NCI-H1694 treated with DMSO at 0.1 percent for 48 hours (cell line): ENCODE results near the gene SLC29A1.
A peak's percentile ranks its signal among the peaks of the same experiment; 100 is the strongest.
"Not testable (repeated sequence)": the region's sequence is repeated elsewhere in the genome, so short reads cannot be mapped to it uniquely, and the experiment has no call there.

ENCODE experiments used
- DNase-seq: peaks from one replicate; lab custom pipeline; 2025; lab: John Stamatoyannopoulos, UW

Gene SLC29A1

DNA sequence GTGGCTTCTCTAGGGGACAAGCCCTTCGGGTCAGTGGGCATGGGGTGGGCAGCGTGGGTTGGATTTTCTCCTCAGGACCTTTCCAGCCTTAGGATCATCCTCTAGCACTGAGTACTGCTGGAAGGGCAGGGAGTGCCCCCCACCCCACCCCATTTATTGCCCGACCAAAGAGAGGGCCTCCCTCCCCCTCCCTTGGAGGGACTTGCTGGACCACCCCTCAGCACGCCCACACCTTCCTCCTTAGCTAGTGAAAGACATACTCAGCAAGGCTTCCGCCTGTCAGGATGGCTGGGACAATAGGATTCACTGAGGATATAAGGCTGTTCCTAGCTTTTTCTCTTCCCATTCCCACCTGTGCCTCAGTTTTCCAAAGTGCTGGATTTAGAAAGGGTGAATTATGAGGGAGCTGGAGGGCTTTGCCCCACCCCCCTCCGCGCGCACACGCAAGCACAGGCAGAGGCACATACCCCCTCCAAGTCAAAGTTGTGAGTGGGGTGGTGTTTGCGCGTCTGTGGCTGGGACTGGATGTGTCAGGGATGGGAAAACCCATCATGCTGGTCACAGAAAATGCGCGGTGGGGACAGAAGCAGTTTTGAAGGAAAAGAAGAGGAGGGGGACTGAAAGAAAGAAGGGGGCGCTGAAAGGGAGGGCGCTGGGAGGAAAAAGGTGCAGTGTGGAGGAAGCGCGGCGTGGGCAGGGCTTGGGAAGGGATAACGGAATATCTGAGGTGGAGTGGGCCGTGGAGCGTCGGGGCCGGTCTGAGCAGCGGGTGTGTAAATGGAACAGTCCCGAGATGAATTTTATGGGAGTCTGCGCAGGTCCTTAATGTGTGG is 693 bp upstream of the SLC29A1 start:
- DNase-seq: no peak

DNA sequence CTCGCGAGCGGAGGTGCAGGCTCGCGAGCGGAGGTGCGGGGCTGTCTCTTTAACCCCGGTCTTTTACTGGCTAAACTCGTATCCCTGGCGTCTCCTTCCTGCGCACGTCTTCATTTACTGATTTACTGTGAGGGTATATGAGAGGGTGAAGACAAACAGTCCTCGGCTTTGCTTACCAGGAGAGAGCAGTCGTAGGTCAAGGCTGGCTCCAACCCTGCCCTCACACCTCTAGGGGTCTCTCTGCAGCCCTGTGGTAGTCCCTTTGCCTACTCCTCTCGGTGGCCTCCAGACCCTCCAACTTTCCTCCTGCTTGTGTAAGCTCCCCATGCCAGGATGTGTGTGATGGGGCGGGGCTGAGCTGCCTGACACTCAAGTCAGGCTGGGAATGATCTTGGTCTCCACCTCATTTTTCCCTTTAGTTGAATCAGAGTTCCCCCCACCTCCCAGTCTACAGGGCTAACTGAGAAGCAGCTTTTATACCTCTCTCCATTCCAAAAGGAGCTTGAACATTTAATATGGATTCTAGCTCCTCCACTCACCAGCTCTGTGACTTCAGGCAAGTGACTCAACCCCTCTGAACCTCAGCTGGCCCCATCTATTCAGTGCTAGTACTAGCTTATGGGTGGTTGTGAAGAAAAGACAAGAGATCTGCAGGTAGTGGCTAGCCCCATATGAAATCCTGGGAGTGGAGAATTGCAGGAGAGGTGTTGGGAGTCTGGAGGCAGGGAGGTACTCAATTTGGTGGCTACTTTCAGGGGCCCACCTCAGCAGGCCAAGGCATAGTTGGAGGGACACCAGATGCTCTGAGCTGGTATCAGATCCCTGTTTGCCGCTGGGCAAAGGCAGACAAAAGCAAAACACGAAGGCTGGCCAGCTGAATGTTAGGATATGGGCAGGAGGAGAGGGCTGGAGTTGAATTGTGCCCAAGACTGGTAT is 902 bp downstream of the SLC29A1 start:
- DNase-seq: no peak

DNA sequence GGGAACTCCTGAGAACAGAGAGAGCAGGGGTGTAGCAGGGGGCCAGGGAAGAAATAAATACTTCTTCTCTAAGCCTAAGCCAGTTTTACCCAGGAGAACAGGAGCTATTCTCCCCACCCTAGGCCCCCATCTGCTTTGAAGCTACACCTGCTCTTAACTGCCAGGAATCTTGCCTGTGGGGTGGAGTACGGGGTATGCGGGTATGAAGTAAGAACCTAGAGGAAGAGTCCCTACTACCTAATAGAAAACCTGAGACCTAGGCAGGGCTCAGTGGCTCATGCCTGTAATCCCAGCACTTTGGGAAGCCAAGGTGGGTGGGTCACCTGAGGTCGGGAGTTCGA is 1.5 kb downstream of the SLC29A1 start:
- DNase-seq: no peak

DNA sequence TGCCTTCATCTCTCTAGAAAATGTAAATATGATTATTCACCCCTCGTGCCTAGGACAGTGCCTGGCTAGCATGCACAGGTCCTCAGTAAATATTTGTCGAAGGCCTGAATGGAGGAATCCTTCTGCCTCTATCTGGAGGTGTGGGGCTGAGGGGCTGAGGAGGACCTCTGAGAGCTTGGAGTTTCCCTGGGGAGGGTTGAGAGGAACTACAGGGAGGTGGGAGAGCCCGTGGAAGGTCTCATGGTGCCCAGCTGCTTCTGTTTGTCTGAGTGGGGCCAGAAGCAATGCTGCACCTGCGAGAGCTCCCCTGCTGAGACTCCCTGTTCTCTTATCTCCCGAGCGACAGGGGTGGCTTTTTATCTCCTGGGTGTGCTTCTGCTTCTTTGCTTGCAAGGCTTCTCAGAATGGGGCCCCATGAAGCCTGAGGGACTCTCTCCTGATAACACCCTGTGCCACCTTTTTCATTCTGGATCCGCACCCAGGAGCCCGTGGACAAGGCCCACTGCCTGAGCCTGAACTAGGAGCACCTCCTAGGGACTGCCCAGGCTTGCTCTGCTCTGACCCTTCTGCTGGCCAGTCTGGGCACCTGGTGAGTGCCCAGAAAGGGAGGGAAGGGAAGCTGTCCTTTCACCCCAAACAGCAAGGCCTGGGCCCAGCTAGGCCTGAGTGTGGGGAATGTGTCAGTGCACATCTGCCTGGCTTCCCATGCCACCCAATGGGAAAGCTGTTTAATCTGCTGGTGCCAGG is 2.4 kb downstream of the SLC29A1 start:
- DNase-seq: no peak

DNA sequence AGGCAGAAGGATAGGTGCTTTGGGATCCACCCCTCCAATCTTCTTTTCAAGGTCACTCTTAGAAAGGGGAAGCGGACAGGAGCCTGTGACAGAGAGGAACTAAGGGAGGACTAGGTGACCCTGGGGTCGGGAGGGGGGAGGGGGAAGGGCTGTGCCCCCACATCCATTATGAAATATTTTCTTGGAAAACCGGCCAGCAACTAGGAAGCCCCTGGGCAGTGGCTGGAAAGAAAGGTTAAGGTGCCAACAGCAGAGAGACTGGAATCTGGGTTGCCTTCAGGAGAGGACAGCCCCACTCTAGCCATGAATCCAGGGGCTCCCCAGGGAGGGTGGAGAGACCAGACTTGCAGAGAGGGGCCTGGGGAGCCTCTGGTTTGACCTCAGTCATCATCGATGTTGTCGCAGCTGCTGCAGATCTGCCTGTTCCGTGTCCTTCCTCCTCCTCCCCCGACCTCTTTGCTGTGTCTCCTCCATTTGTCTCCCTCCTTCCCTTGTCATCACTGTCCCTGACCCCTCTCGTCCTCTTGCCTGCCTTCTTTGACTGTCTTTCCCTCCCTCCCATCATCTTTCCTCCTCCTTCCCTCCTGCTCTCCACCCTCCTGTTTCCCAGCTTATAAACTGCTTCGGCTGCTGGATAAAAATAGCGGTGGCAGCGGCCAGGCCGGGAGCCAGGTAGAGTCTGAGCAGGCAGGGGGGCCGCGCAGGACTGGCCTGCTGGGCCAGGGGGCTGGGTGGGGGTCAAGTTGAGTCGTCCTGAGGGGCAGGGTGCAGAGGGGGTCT is 3.2 kb downstream of the SLC29A1 start:
- DNase-seq: no peak

DNA sequence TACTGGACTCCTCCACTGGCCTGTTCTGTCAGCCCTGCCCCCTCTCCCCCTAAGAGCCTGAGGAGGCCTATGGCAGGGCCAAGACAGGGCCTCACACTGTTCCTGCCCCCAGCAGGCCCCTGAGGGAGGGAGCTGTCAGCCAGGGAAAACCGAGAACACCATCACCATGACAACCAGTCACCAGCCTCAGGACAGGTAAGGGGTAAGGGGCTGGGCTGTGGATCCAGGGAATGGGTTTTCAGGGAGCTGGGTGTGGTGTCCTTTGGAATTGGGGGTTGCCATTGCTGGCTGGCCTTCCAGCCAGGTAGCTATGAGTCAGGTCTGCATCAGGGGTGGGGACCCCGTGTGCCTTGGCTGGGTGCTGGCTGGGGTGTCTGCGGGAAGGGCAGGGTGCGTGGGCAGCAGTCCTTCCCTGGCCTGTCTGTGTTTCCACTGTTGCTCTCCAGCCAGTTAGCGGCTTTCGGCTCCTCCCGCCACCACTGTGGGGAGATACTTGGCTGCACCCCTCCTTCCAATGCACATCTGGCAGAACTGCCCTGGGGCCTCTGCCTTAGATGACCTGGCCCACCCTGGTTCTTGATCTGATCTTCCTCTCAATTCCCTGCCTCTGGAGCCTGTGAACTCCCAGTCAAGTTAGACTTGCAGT is 3.9 kb downstream of the SLC29A1 start:
- DNase-seq: no peak

DNA sequence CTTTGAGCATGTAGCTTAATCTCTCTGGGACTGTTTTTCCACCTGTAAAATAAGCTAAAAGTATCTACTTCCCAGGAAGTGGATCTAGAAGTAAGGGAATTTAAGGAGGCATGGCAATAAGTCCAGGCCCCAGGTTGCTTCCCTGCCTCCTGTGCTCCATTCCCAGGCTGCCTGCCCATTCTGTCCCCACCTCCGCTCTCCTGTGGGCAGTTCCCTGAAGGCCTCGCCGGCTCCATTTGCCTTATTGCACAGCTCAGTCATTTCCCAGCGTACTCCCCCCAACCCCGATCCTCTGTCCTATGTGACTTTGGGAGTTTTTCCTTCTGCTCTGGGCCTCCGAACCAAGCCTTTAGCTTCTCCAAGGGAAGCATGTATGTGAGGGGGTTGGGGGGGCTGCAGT is 4.6 kb downstream of the SLC29A1 start:
- no peak for DNase-seq

DNA sequence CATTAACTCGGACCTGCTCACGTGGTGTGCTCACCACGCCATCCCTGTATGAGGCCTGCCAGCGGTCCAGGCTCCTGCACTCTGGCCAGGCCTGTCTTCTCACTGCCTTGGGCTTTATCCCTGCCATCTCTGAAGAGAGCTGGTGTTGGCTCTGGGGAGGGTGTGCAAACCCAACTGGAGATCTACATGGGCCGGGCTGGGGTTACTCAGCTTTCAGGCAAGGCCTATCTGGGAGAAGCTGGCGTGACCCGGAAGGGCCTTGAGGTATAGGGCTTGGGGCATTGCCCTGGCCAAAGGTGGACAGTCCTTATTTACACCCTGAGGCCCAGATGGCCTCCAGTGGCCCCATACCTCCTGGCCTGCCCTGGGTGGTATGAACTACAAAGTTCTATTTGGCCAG is 5.0 kb downstream of the SLC29A1 start:
- no peak for DNase-seq

DNA sequence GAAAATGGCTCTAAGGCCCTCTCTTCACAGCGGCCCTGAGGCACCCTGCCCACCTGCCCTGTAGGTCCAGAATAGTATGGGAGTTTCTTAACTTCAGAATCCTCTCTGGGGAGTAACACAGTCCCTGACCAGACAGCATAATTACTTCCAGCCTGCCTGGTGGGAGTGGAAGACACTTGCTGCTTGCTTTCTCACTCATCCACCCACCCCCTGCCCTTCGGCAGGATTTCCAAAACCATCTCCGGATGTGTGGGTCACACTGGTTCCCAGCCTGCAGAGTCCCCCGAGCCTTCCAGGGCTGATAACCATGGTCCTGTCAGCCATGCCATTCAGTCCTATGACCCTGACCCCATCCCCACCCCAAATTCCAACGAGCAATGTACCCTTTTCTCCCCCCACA is 5.4 kb downstream of the SLC29A1 start:
- no peak for DNase-seq

DNA sequence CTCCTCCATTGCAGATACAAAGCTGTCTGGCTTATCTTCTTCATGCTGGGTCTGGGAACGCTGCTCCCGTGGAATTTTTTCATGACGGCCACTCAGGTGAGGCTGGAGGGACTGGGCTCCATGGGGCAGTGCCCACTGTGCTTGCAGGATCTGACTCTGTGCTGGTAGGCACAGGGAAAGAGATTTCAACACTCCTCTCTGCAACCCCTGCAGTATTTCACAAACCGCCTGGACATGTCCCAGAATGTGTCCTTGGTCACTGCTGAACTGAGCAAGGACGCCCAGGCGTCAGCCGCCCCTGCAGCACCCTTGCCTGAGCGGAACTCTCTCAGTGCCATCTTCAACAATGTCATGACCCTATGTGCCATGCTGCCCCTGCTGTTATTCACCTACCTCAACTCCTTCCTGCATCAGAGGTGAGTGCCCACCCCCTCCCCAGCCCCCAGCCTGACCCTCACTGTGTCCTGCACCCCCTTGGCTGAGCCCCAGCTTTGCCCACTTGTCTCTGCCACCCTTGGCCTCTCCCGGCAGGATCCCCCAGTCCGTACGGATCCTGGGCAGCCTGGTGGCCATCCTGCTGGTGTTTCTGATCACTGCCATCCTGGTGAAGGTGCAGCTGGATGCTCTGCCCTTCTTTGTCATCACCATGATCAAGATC is 6.1 kb downstream of the SLC29A1 start:
- DNase-seq: no peak

DNA sequence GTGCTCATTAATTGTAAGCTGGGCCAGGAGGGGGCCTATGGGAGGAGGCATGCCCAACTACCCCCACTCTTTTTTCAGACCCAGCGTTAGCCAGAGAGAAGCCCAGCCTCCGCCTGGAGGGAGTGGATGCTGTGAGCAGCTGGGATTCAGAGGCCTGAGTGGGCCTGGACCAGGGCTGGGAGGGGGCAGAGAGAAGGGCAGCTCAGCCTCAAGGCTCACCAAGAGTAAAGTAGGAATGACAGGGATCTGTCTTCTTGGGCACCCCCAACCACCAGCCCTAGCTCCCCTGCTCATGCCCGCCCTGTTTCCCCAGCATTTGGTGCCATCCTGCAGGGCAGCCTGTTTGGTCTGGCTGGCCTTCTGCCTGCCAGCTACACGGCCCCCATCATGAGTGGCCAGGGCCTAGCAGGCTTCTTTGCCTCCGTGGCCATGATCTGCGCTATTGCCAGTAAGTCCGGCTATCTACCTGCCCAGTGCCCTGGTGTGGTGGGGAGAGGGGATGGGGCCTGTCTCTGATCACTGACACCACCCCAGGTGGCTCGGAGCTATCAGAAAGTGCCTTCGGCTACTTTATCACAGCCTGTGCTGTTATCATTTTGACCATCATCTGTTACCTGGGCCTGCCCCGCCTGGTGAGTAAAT is 6.8 kb downstream of the SLC29A1 start:
- no peak for DNase-seq

DNA sequence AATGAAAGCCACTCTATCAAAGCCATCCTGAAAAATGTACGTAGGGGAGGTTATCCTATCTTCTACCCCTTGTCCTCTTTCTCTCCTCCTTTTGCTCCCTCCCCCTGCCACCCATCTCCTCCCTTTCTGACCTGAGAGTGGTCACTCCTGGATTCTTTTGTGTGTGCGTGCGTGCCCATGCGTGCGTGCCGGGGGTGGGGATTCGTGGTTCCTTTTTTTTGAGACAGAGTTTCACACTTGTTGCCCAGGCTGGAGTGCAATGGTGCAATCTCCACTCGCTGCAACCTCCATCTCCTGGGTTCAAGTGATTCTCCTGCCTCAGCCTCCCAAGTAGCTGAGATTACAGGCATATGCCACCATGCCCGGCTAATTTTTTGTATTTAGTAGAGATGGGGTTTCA is 8.0 kb downstream of the SLC29A1 start:
- not testable (repeated sequence) for DNase-seq

DNA sequence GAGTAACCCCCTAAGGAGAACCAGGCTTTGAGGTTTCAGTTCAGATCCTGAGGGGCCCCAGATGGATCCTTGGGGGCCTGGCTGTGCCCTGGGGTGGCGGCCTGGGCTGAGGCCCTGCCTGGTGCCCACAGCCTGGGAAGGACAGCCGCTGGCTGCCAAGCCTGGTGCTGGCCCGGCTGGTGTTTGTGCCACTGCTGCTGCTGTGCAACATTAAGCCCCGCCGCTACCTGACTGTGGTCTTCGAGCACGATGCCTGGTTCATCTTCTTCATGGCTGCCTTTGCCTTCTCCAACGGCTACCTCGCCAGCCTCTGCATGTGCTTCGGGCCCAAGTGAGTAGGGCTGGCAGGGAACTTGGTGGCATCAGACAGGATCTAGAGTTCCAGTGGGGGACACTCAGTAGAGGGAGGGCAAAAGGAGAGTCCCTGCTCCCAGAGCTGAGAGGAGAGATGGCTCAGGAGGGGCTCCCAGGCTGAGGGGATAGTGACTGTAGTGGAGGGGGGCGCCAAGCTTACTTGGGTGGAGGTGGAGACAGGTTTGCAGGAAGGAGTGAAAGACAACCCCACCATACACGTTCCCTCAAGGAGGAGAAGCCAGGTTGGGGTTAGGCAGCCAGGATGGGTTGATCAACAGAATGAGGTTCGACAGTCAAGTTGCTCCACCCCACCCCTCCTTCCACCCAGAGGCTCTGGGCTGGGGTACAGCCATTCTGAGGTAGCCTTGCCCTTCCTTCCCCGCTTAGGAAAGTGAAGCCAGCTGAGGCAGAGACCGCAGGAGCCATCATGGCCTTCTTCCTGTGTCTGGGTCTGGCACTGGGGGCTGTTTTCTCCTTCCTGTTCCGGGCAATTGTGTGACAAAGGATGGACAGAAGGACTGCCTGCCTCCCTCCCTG is 9.5 kb downstream of the SLC29A1 start:
- DNase-seq: no peak

DNA sequence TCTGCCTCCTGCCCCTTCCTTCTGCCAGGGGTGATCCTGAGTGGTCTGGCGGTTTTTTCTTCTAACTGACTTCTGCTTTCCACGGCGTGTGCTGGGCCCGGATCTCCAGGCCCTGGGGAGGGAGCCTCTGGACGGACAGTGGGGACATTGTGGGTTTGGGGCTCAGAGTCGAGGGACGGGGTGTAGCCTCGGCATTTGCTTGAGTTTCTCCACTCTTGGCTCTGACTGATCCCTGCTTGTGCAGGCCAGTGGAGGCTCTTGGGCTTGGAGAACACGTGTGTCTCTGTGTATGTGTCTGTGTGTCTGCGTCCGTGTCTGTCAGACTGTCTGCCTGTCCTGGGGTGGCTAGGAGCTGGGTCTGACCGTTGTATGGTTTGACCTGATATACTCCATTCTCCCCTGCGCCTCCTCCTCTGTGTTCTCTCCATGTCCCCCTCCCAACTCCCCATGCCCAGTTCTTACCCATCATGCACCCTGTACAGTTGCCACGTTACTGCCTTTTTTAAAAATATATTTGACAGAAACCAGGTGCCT is 10.2 kb downstream of the SLC29A1 start:
- no peak for DNase-seq

DNA sequence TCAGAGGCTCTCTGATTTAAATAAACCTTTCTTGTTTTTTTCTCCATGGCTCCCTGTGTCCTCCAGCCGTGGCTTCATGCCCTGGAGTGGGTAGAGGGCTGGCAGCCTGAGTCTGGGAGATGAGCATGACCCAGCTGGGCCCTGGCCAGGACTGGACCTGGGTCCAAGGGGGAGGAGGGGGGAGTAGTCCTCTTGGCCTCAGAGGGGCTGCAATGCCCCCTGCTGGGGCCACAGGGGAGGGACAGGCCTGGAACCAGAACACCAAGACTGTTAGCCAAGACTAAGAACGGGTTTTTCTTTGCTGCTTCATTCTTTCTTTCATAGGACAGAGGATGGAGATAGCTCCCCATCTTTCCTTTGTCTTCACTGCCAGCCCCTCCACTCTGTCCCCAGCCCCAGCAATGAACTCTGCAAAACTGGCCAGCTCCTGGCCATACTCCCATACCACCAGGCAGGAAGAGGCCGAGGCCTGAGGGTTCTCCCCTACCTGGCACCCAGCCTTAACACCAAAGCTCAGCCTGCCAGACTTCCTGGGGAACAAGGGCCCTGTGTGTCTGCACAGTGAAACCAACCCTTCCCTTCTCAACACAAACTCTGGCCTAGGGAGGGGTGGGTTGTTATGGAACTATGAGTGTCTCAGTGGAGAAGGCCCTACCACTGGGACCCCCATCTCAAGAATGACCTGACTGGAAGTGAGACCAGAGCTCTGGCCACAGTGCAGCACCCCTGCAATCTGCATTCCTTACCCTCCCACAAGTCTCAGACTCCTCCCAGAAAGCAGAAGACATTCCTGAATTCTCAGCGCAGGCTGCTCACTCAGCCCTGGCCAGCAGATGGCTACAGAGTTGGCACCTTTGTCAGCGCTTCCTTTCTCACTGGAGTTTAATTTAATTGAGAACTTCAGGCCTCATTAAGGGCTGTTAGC is 11.0 kb downstream of the SLC29A1 start:
- DNase-seq: peak; percentile 13

DNA sequence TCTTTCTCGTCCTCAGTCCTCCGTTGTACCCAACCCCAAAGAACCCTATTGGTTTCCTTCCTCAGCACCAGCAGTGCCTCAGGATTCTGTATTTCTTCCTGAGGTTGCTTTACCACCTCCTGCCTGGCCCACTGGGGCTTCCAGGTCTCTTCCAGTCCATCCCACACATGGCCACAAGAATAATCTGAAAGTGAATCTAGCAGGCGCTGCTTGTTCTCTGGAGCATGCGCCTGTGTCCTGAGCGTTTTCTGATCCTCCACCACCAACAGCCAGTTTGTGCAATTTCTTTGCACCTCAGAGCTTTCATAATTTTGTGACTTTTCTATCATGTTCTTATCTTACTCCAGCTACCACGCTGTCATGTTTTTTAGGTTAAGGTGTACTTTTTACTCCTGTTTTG is 11.9 kb downstream of the SLC29A1 start:
- DNase-seq: no peak

DNA sequence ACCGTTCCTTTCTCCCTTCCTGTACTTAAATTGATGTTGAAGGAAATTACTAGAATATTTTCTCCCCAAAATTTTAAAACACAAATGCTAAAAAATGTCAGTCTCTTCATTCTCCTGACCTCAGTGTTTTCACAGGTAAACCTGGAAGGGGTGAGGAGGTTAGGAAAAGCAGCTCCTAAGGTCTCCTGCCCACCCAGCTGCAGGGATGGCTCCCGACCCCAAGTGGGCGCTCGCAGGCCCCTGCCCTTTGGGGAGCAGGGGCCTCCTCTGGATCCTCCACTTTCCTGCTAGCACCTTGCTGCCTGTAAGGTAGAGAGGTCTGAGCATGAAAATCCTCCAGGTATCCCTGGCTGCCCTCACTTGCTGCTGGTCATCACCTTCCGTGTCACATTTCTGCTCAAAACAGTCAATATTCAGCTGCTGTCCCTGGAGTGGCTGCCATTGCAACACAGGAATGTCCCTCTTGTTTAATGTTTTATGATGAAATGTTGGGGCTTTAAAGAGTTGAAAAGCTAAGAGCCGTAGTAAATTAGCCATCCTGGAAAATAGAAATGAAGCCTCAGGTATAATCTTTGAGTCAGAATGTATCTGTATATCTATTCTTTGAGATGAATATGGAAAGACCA is 12.6 kb downstream of the SLC29A1 start:
- DNase-seq: no peak
